Measurements from ENCODE around the gene HSF2BP. TPM values are rescaled to one million over a fixed set of nuclear protein-coding genes. Genes with fewer than 3 reads are reported as not detected.
"Not testable (repeated sequence)": the region's sequence is repeated elsewhere in the genome, so short reads cannot be mapped to it uniquely, and the experiment has no call there.

HSF2BP gene
- polyA plus RNA-seq, 1 donor from 2014 or later, result 0.89 TPM

DNA sequence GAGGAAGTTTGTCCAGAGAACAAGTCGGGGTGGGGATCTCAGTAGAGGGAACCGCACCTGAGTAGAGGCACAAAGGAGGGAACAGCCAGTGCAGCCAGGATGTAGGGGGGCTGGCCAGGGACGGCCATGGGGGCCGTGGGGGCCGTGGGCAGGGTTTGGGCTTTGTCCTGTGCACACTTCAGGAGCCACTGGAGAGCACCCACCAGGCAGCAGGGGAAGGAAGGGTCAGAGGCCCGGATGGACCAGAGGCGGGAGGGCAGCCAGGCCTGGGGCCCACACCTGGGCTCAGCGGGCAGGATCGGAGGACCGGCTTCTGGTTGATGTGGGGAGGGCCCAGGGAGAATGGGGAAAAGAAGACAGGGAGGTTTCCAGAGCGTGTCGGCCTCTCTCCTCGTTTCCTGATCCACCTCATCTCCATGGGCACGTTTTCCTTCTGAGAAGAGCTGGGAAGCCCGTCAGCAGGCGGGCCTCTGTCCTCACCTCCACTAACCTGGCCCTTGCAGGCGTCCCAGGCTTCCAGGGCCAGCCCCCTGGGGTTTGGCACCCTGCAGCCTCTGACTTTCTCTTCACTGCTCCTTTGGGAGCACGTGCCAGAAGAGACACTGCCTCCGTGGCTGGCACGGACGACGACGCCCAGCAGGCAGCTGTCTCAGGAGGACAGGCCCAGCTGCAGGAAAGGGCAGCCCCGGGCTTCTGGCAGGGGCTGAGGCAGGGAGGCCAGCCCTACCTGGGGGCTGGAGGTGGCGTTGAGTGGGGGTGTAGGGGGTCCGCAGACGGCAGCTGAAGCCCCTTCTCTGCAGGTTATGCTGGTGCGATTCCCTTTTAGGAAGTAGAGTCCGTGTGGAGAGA is 42.9 kb upstream of the HSF2BP start:
- Histone ChIP-seq H3K9me2 (ENCODE audit: insufficient read depth, low read length) (no peaks in the 10 kb centered on the region), H3K79me2 (replicated peaks; ENCODE audit: insufficient read depth, low read length) (no peaks in the 10 kb centered on the region), H3K9ac (ENCODE audit: low read length) (no peak overlapping the region), H3K9me3 (ENCODE audit: low read length) (no peaks in the 10 kb centered on the region), H3K36me3 (ENCODE audit: insufficient read depth, low read length) (no peaks in the 10 kb centered on the region), H3K4me3 (ENCODE audit: low read length) (no peak overlapping the region), H4K20me1 (ENCODE audit: insufficient read depth) (no peaks in the 10 kb centered on the region), H2AFZ (ENCODE audit: low read depth, low read length) (peak overlapping the region; percentile 19), H3K27ac (ENCODE audit: low read length) (no peak overlapping the region), H3F3A (ENCODE audit: insufficient read depth, low read length, poor library complexity, severe bottlenecking) (no peaks in the 10 kb centered on the region), H3K4me2 (ENCODE audit: low read length) (no peak overlapping the region), H3K27me3 (ENCODE audit: insufficient read depth, low read depth, low read length) (no peaks in the 10 kb centered on the region)
- TF ChIP-seq RAD21 (conservative IDR thresholded peaks at IDR 0.05) (no peak), MXI1 (conservative IDR thresholded peaks at IDR 0.05; ENCODE audit: poor library complexity, severe bottlenecking) (no peak), SMC3 (conservative IDR thresholded peaks at IDR 0.05; ENCODE audit: poor library complexity) (no peak), TAF1 (IDR thresholded peaks at IDR 0.05; ENCODE audit: low read depth) (no peak), EZH2 (IDR thresholded peaks at IDR 0.05; ENCODE audit: borderline replicate concordance, insufficient read depth, low read length, poor library complexity, severe bottlenecking) (no peak), EP300 (conservative IDR thresholded peaks at IDR 0.05; ENCODE audit: poor library complexity, severe bottlenecking) (no peak)

DNA sequence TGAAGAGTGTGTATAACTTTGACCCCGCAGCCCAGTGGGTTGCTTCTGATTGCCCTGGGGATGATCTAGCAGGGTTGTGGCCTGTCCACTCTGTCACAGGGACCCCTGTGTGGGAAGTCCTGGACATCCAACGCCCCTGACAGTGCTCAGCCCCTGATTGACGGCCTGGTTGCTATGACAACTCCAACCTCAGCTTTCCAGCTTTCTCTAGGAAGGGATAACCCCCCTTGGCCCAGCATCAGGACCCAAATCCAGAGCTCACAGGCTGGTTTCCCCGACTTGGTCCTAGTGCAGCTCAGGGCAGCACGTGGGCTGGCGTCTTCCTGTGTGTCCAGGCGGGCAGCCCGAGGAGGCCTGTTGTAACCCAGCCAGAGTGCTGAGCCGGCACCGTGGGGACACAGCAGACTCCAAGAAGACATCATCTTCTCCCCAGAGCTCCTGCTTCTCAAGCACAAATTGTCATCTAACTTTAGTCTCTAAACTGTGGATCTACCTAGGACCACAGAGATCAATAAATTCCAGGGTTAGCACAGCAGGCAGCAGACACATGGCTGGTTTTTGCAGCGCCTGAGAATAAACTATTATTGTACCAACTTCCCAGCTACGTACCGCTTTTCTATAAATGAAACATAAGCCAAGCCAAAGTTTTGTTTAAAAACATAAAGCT is 40.8 kb upstream of the HSF2BP start:
- Histone ChIP-seq H3K79me2 (replicated peaks; ENCODE audit: insufficient read depth, low read length) (no peaks in the 10 kb centered on the region), H3K9ac (ENCODE audit: low read length) (no peak overlapping the region), H3K9me3 (ENCODE audit: low read length) (no peaks in the 10 kb centered on the region), H2AFZ (ENCODE audit: low read depth, low read length) (no peak overlapping the region), H3K27me3 (ENCODE audit: insufficient read depth, low read depth, low read length) (no peaks in the 10 kb centered on the region), H3F3A (ENCODE audit: insufficient read depth, low read length, poor library complexity, severe bottlenecking) (no peaks in the 10 kb centered on the region), H4K20me1 (ENCODE audit: insufficient read depth) (no peaks in the 10 kb centered on the region), H3K27ac (ENCODE audit: low read length) (no peak overlapping the region), H3K4me3 (ENCODE audit: low read length) (no peak overlapping the region), H3K4me2 (ENCODE audit: low read length) (no peak overlapping the region), H3K9me2 (ENCODE audit: insufficient read depth, low read length) (no peaks in the 10 kb centered on the region), H3K36me3 (ENCODE audit: insufficient read depth, low read length) (no peaks in the 10 kb centered on the region)
- TF ChIP-seq REST (IDR thresholded peaks at IDR 0.05; ENCODE audit: borderline replicate concordance) (no peak), MXI1 (conservative IDR thresholded peaks at IDR 0.05; ENCODE audit: poor library complexity, severe bottlenecking) (no peak), EP300 (conservative IDR thresholded peaks at IDR 0.05; ENCODE audit: poor library complexity, severe bottlenecking) (no peak), TAF1 (IDR thresholded peaks at IDR 0.05; ENCODE audit: low read depth) (no peak), RAD21 (conservative IDR thresholded peaks at IDR 0.05) (no peak), EZH2 (IDR thresholded peaks at IDR 0.05; ENCODE audit: borderline replicate concordance, insufficient read depth, low read length, poor library complexity, severe bottlenecking) (no peak), POLR2AphosphoS5 (IDR thresholded peaks at IDR 0.05) (no peak), SMC3 (conservative IDR thresholded peaks at IDR 0.05; ENCODE audit: poor library complexity) (no peak)
- TF ChIP-seq, protein P1, sequence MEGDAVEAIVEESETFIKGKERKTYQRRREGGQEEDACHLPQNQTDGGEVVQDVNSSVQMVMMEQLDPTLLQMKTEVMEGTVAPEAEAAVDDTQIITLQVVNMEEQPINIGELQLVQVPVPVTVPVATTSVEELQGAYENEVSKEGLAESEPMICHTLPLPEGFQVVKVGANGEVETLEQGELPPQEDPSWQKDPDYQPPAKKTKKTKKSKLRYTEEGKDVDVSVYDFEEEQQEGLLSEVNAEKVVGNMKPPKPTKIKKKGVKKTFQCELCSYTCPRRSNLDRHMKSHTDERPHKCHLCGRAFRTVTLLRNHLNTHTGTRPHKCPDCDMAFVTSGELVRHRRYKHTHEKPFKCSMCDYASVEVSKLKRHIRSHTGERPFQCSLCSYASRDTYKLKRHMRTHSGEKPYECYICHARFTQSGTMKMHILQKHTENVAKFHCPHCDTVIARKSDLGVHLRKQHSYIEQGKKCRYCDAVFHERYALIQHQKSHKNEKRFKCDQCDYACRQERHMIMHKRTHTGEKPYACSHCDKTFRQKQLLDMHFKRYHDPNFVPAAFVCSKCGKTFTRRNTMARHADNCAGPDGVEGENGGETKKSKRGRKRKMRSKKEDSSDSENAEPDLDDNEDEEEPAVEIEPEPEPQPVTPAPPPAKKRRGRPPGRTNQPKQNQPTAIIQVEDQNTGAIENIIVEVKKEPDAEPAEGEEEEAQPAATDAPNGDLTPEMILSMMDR (IDR thresholded peaks at IDR 0.05; ENCODE audit: poor library complexity, severe bottlenecking), result no peak

- H3K9me2 ChIP-seq (ENCODE audit: insufficient read depth, low read length); H3K79me2 ChIP-seq (replicated peaks; ENCODE audit: insufficient read depth, low read length); H3K36me3 ChIP-seq (ENCODE audit: insufficient read depth, low read length); H3K9ac ChIP-seq (ENCODE audit: low read length); H3K27ac ChIP-seq (ENCODE audit: low read length); H3K4me2 ChIP-seq (ENCODE audit: low read length); H3K27me3 ChIP-seq (ENCODE audit: insufficient read depth, low read depth, low read length); H3F3A ChIP-seq (ENCODE audit: insufficient read depth, low read length, poor library complexity, severe bottlenecking); H2AFZ ChIP-seq (ENCODE audit: low read depth, low read length); H4K20me1 ChIP-seq (ENCODE audit: insufficient read depth); H3K9me3 ChIP-seq (ENCODE audit: low read length); H3K4me3 ChIP-seq (ENCODE audit: low read length): not testable (repeated sequence)
Observed at GRCh38 chr21:43699492-43699777, 40.1 kb upstream of the HSF2BP start.
